ENCODE data around the gene GFRA1.

The GFRA1 gene

GRCh38 chr10:116029826-116030225, 243.2 kb downstream of the GFRA1 start:
- DNase-seq (ENCODE audit: low read depth, low spot score) = no peak

GRCh38 chr10:116027355-116027754, 245.7 kb downstream of the GFRA1 start:
- DNase-seq (ENCODE audit: low read depth, low spot score) = no peak

- no peak for DNase-seq (ENCODE audit: low read depth, low spot score)
Measured at GRCh38 chr10:116026725-116027124, 246.3 kb downstream of the GFRA1 start.

GRCh38 chr10:116026315-116026714, 246.7 kb downstream of the GFRA1 start:
- DNase-seq (ENCODE audit: low read depth, low spot score) = no peak

GRCh38 chr10:116024271-116024878, 248.6 kb downstream of the GFRA1 start:
- no peak for DNase-seq (ENCODE audit: low read depth, low spot score)

- no peak for DNase-seq (ENCODE audit: low read depth, low spot score)
Measured at GRCh38 chr10:116017405-116017804, 255.6 kb downstream of the GFRA1 start.

- DNase-seq (ENCODE audit: low read depth, low spot score) = no peak
Measured at GRCh38 chr10:116015583-116016333, 257.2 kb downstream of the GFRA1 start.

- no peak for DNase-seq (ENCODE audit: low read depth, low spot score)
Measured at GRCh38 chr10:116014871-116015582, 258.0 kb downstream of the GFRA1 start.

GRCh38 chr10:116014326-116014725, 258.7 kb downstream of the GFRA1 start:
- no peak for DNase-seq (ENCODE audit: low read depth, low spot score)

GRCh38 chr10:116011929-116012328, 261.1 kb downstream of the GFRA1 start:
- no peak for DNase-seq (ENCODE audit: low read depth, low spot score)

- DNase-seq (ENCODE audit: low read depth, low spot score) = no peak
Measured at GRCh38 chr10:116007256-116007891, 265.6 kb downstream of the GFRA1 start.

All from smooth muscle cell of the brain vasculature (primary cell).